Measurements from ENCODE around the gene NDC1. TPM values are rescaled to one million over a fixed set of nuclear protein-coding genes. Genes with fewer than 3 reads are reported as not detected.
"Not testable (repeated sequence)": the region's sequence is repeated elsewhere in the genome, so short reads cannot be mapped to it uniquely, and the experiment has no call there.

Gene NDC1
- polyA plus RNA-seq, 12 donors = 9.1 to 17.2 (median 13.8) TPM; not detected in 1

DNA sequence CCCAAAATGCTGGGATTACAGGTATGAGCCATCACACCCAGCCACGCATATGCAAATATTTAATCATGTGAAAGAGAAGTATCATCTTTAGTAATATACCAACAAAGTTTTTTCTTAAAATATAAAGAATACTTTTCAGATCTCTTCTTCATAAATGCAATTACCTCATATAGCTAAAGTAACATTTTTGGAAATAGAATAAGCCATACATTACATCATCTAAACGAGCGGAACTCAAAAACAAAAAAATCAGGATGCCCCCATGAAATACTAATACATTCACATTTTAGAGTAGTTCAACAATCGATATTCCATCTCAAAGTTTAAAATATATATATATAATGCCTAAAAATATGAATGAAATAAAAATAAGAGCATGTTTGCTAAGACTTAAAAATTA is 4.7 kb downstream of the NDC1 start:
- DNase-seq = no peak

GRCh38 chr1:53826367-53826766 is 11.7 kb downstream of the NDC1 start:
- no peak for DNase-seq

DNA sequence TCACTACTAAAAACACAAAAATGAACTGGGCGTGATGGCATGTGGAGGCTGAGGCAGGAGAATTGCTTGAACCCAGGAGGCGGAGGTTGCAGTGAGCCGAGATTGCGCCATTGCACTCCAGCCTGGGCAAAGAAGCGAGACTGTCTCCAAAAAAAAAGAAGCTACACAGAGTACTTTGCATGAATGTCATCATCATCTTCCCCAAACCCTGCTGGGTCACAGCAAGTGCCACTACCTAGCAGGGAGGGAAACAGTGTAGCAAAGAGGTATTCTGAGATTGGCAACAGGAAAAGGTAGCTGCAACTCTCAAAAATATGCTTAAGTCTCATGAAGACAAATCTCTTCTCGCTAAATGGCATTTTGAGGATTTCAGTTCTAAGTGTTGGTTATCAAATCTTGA is 12.8 kb downstream of the NDC1 start:
- DNase-seq = no peak

DNA sequence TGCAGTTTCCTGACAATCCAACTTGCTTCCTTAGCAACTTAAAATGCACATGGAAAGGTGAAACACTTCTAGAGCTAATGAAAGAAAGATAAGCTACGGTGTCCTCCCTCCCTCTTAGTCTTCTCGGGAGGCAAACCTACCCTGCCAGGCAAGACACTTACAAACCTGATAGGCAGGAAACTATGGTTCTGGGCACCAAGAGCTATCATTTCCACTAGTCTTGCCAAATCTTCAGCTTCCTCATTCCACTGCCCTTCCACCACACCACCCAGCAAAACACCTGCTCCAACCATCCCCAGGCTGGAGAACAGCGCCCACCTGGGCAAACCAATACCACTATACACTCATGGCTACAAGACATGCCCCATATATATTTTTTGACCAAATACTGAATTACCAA is 15.2 kb downstream of the NDC1 start:
- DNase-seq = no peak

DNA sequence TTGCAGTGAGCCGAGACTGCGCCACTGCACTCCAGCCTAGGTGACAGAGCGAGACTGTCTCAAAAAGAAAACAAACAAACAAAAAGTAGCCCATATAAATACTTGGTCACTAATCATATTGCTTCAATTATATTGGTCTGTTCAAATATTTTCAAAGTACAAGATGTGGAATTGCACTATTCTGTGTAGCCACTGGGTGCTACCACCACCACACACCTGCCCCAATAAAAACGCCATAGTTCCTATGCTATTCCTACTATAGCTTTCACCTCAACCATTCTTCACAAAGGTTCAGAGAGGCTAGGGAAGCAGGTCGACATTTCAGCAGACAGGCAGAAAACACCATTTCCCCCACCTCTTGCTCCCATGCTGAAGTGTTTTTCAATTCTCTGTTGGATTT is 16.7 kb downstream of the NDC1 start:
- DNase-seq = no peak

- no peak for DNase-seq
Observed at GRCh38 chr1:53819387-53819786, 18.7 kb downstream of the NDC1 start.

DNA sequence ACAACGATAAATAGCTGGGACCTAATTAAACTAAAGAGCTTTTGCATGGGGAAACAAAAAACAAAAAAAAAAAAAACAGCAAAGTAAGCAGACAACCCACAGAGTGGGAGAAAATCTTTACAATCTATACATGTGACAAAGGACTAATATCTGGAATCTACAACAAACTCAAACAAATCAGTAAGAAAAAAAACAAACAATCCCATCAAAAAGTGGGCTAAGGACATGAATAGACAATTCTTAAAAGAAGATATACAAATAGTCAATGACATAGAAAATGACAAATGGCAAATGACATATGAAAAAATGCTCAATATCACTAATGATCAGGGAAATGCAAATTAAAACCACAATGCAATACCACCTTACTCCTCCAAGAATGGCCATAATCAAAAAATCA is 21.5 kb downstream of the NDC1 start:
- DNase-seq = not testable (repeated sequence)

- not testable (repeated sequence) for DNase-seq
Observed at GRCh38 chr1:53815484-53815883, 22.6 kb downstream of the NDC1 start.

DNA sequence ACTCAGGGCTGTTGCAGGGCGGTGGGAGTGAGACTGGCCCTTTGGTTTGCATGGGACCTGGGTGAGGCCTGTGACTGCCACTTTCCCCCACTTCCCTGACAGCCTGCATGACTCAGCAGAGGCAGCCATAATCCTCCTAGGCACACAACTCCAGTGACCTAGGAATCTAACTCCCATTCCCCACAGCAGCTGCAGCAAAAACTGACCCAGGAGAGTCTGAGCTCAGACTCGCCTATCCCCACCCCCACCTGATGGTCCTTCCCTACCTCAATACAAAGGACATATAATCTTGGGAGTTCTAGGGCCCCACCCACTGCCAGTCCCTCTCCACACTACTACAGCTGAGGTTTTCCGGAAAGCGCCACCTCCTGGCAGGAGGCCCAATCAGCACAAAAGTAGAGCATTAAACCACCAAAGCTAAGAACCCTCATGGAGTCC is 26.7 kb downstream of the NDC1 start:
- no peak for DNase-seq

DNA sequence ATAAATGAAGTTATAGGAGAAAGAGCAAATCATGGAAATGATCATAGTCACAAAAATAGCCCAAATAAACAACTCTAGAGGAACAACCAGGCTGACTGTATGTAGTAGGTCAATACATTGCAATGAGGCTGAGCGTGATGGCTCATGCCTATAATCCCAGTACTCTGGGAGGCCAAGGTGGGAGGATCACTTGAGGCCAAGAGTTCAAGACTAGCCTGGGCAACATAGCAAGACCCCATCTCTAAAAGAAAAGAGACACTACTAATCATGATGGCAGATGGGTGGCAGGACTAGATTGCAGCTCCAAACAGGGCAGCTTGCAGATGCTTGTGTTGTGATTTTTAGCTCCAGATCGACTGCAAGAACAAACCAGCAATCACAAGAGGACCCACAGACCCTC is 27.6 kb downstream of the NDC1 start:
- no peak for DNase-seq

- DNase-seq = no peak
Observed at GRCh38 chr1:53810007-53810406, 28.1 kb downstream of the NDC1 start.

DNA sequence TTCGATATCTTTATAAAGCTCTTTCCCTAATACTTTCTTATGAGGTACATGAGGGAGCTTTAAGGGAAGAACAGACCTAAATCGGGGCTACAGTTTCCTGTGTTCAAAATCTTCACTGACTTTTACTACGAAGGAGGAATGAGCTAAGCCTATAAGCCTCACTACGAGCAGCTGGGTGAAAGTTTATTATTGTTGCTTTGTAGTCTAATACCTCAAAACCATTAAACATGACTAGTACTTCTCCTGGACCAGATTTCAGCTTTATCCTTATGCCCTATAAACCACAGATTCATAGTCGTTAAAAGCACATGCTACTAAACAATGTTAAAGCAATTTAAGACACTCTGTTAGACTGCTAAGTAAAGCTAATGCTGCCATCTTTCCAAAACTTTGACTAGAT is 30.2 kb downstream of the NDC1 start:
- no peak for DNase-seq

GRCh38 chr1:53804791-53805505 is 33.1 kb downstream of the NDC1 start:
- DNase-seq = no peak

DNA sequence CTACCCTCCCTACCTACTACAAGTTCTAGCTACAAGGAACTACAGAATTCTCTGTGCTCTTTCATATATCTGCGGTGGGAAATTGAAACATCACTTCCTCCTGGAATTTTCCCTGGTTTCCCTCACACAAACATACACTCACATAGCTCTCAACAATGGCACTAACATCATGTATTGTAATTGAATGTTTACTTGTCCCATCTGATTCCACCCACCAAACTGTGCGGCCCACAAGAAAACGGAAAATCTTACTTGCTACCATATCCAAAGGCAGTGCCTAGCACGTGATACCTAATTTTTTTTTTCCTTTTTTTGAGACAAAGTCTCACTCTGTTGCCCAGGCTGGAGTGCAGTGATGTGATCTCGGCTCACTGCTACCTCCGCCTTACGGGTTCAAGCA is 33.9 kb downstream of the NDC1 start:
- DNase-seq = no peak

GRCh38 chr1:53800621-53801020 is 37.5 kb downstream of the NDC1 start:
- no peak for DNase-seq

DNA sequence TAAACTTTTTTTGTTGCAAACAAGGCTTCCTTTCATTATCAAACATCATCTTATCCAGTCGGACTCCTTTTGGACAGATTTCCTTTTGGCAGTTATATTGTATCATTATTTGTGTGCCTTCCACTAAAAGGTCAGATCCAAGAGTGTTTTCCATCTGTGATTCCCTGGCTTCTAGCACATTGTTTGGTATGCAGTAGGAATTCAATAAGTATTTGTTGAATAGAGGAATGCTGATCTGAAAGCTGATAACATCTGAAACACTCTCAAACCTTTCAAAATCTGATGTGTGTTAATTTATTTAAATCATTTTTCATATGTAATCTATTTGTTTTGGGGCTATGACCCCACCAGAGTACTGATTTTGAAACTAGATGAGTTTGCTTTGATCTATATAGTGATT is 39.0 kb downstream of the NDC1 start:
- no peak for DNase-seq

DNA sequence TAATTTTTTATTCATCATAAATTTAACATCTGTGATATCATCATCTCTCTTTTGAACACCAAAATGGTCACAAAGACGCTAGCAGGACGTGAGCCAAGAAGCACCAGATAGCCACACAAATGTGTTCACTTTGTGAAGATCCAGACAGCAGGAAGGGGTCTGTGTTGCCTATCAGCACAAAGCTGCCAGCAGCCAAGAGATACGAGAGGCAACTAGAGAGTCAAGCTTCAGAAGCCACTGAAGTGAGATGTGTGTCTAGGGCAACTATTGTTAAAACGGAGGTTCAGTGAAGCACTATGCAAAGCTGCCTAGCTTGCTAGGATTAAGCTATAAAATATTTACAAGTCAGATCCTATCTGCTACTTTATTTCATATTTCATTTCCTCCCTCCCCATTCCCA is 45.3 kb downstream of the NDC1 start:
- DNase-seq = no peak

- no peak for DNase-seq
Observed at GRCh38 chr1:53787655-53788054, 50.4 kb downstream of the NDC1 start.

- no peak for DNase-seq
Observed at GRCh38 chr1:53783056-53783455, 55.0 kb downstream of the NDC1 start.

- no peak for DNase-seq
Observed at GRCh38 chr1:53781654-53782053, 56.4 kb downstream of the NDC1 start.

DNA sequence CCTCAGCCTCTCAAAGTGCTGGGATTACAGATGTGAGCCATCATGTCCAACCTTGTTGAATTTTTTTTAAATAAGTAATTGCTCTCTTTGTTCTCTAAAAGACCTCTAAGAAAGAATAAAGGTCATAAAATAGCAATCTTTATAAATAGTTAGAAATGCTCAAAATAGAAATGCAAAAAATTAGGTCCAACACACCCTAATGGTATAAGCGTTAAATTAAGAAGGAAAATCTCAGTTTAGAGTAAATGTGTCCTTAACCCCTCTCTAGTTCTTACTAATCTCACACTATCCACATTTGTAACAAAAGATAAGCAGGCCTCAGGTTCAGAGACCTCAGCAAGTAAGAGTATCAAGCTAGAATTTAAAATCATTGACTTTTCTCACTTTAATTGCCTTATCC is 60.8 kb downstream of the NDC1 start:
- DNase-seq = no peak

- no peak for DNase-seq
Observed at GRCh38 chr1:53771648-53772047, 66.4 kb downstream of the NDC1 start.

DNA sequence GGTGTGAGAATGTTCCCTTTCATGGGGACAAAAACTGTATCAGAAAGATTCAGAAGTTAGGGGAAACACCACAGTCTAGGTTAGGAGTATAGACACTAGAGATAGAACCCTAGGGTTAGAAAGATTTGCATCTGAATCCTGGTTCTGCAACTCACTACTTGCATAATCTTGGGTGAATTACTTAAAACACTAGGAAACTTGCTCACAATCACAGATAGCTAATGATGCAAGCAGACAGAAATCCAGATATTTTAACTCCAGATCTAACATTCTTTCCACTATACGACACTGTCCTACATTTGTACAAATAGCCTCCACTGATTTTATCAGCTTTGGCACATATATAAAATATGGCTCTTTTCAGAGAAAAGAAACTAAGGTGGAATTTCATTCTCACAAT is 68.3 kb downstream of the NDC1 start:
- no peak for DNase-seq

DNA sequence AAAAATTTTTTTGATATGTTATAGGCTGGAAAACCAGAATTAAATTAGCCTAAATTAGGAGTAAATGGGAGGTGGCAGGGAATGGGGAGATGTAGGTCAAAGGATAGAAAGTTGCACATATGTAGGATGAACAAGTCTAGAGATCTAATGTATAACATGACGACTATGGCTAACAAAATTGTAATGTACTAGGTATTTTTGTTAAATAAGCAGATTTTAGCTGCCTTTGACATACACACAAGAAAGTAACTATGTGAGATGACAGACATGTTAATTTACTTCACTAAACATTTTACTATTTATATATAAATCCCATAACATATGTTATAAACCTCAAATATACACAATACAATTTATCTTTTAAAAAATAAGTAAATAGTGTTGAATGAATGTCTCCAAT is 68.9 kb downstream of the NDC1 start:
- no peak for DNase-seq
